Rectal smooth muscle tissue (tissue), 1 donor: ENCODE data around the gene CCM2.

ENCODE experiments used
- H3K27ac ChIP-seq: one replicate; pipeline ENCODE4 v1.7.0; 2013; ENCODE audit warnings: low read depth, low read length, inconsistent platforms
- H3K27me3 ChIP-seq: one replicate; pipeline ENCODE4 v1.7.0; 2013; ENCODE audit warnings: low read length; ENCODE audit not compliant: control insufficient read depth, insufficient read depth
- H3K36me3 ChIP-seq: one replicate; pipeline ENCODE4 v1.7.0; 2013; ENCODE audit warnings: low read length; ENCODE audit not compliant: control insufficient read depth, insufficient read depth
- H3K4me1 ChIP-seq: one replicate; pipeline ENCODE4 v1.7.0; 2013; ENCODE audit warnings: low read length; ENCODE audit not compliant: control insufficient read depth, insufficient read depth
- H3K4me3 ChIP-seq: one replicate; pipeline ENCODE4 v1.7.0; 2013; ENCODE audit warnings: low read length
- H3K9ac ChIP-seq: one replicate; pipeline ENCODE4 v1.7.0; 2013; ENCODE audit warnings: low read length

The CCM2 gene

DNA sequence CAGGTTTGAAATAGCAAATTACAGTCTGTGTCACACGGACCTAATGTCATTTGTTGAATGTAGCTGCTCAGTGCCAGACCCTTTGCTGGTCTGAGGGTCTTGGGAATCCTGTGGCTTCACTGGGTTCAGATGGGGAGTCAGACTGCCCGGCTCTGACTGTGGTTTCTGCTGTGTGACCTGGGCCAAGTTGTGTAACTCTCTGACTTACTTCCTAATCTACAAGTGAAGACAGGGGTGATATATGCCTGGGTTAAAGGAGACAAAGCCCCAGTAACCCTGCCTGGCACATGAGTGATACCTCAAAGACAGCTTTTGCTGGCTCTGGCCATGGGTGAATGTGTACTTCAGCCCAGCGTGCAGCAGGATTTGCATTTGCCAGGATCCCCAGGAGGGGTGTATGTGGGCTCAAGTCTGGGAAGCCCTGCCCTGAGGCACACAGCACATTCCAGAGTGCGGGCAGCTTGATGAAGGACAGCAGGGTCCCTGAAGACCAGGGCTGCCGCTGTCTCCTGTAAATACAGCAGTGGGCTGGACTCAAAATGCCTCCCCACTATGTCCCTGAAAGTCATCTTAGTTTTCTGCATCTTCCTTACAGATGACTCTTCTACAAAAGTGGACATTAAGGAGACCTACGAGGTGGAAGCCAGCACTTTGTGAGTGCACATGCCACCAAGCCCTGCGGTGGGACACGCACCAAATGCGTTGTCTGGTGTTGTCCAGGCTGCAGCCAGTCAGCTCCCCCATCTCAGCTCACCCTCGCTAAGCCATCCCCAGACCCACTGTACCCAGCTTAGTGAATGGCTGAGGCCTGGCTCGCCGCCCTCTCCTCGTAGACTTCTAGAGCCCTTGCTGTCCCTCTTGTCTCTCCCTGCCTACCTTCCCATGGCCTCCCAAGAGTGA is 72.4 kb downstream of the CCM2 start:
- Histone ChIP-seq H3K4me1 (no peaks in the 10 kb centered on the region), H3K4me3 (no peak overlapping the region), H3K9ac (no peak overlapping the region), H3K27ac (no peak overlapping the region), H3K36me3 (peaks cover 39% of the 10 kb centered on the region), H3K27me3 (no peaks in the 10 kb centered on the region)

DNA sequence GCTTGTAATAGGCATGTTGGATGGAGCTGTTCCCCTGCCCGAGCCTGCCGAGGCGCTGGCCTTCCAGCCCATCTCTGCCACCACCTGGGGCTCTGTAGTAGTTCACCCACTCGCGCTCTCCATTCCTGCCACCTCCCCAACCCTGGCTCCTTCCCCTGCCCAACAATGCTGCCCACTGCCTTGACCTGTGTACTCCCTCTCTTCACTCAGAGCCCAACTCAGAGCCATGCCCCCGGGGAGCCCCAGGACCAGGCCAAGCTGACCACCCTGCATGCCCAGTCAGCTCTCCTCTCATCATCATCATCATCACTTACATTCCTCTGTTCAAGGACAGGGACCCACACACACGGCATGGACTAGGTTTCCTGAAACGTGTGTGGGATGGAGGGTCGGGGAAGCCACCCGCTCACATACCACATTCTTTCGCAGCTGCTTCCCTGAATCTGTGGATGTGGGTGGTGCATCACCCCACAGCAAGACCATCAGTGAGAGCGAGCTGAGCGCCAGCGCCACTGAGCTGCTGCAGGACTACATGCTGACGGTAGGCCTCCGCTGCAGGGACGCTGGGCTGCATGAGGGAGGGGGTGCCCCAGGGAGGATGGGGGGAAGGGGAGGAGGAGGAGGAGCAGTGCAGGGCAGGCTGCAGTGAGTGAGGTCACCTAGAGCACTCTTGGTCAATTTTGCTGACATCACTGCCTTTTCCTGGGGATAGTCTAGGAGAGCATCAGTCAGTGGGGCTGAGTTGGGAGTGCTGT is 73.2 kb downstream of the CCM2 start:
- peaks cover 39% of the 10 kb centered on the region for H3K36me3 ChIP-seq

DNA sequence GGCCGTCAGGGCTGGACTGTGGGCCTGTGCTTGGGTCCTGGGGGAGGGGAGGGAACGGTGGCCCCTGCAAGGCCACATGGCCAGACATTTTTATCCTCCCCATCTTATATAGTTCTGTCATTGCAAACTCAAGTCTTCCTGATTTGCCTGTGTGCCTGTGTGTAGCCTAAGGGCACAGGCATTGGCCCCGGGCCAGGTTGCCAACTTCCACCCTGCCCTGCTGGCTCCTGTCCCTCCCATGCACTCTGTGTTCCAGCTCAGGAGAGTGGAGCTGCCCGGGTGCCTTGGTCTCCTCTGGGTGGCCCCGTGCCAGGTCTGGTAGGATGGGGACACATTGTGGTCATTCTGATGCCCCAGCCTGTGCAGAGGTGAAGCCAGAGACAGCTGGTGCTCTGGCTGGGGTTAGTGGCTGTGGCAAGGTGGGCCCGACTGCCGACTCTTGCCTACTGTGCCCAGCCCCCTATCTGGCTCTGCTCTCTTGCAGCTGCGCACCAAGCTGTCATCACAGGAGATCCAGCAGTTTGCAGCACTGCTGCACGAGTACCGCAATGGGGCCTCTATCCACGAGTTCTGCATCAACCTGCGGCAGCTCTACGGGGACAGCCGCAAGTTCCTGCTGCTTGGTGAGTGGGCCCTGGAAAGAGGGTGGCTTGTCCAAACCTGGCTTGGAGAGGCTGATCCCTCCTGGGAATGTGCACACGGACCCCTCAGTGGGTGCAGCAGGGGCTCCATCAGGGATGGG is 74.0 kb downstream of the CCM2 start:
- H3K27ac ChIP-seq, result no peak overlapping the region
- no peak overlapping the region for H3K4me3 ChIP-seq
- H3K36me3 ChIP-seq, result peaks cover 33% of the 10 kb centered on the region
- no peaks in the 10 kb centered on the region for H3K27me3 ChIP-seq
- no peak overlapping the region for H3K9ac ChIP-seq
- no peaks in the 10 kb centered on the region for H3K4me1 ChIP-seq

More for the DNA sequence above, 73.2 kb downstream of the CCM2 start:
- Histone ChIP-seq H3K27me3 (no peaks in the 10 kb centered on the region), H3K27ac (no peak overlapping the region), H3K4me1 (no peaks in the 10 kb centered on the region), H3K9ac (no peak overlapping the region), H3K4me3 (no peak overlapping the region)

- H3K4me1 ChIP-seq, result no peaks in the 10 kb centered on the region
- H3K9ac ChIP-seq, result no peak overlapping the region
- H3K36me3 ChIP-seq, result peaks cover 33% of the 10 kb centered on the region
- no peaks in the 10 kb centered on the region for H3K27me3 ChIP-seq
- H3K4me3 ChIP-seq, result no peak overlapping the region
- H3K27ac ChIP-seq, result no peak overlapping the region
Observed at GRCh38 chr7:45074528-45075354, 74.7 kb downstream of the CCM2 start.

DNA sequence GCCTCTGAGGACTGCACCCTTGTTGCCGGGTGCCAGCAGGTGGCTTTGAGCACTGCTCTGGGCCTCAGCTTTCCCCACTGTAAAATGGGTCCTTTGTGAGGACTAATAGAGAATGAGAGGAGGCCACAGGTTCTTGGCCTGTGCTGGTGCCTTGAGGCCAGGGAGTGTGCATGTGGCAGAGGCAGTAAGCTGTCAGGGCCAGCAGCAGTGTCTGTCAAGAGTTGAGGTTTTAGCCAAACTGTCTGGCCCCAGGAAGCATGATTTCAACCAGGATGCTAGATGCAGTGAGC is 75.3 kb downstream of the CCM2 start:
- no peaks in the 10 kb centered on the region for H3K27me3 ChIP-seq
- H3K4me3 ChIP-seq, result no peak overlapping the region
- H3K4me1 ChIP-seq, result no peaks in the 10 kb centered on the region
- no peak overlapping the region for H3K9ac ChIP-seq
- H3K36me3 ChIP-seq, result peaks cover 30% of the 10 kb centered on the region
- no peak overlapping the region for H3K27ac ChIP-seq

- no peak overlapping the region for H3K4me3 ChIP-seq
- no peak overlapping the region for H3K9ac ChIP-seq
- no peaks in the 10 kb centered on the region for H3K4me1 ChIP-seq
- H3K27ac ChIP-seq, result no peak overlapping the region
- H3K36me3 ChIP-seq, result peaks cover 27% of the 10 kb centered on the region
- no peaks in the 10 kb centered on the region for H3K27me3 ChIP-seq
Observed at GRCh38 chr7:45075871-45076796, 76.1 kb downstream of the CCM2 start.

DNA sequence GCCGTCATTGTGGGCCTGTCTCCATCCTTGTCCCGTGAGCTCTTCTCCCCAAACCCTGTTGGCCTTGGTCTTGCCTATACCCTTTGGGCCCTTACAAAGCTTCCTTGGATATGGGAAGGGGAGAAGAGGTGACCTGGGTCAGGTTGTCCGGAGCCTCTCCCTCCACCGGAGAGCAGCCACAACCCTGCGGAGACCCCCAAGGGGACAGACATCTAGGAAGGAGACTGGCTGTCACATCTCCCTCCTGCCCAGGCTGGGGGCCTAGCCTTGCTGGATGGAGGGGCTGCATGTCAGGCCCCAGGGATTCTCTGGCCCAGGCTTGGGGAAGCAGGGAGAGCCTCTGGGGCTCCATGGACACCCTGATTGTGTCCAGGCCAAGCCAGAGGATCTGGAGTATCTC is 76.9 kb downstream of the CCM2 start:
- Histone ChIP-seq H3K27me3 (no peaks in the 10 kb centered on the region), H3K36me3 (peaks cover 23% of the 10 kb centered on the region), H3K4me1 (no peaks in the 10 kb centered on the region), H3K27ac (no peak overlapping the region), H3K9ac (no peak overlapping the region), H3K4me3 (no peak overlapping the region)

GRCh38 chr7:45077579-45077978 is 77.6 kb downstream of the CCM2 start:
- Histone ChIP-seq H3K9ac (no peak overlapping the region), H3K36me3 (peaks cover 23% of the 10 kb centered on the region), H3K27ac (no peak overlapping the region), H3K4me3 (no peak overlapping the region), H3K4me1 (no peaks in the 10 kb centered on the region), H3K27me3 (no peaks in the 10 kb centered on the region)

- H3K27me3 ChIP-seq, result no peaks in the 10 kb centered on the region
- H3K36me3 ChIP-seq, result peaks cover 22% of the 10 kb centered on the region
- H3K4me1 ChIP-seq, result no peaks in the 10 kb centered on the region
- no peak overlapping the region for H3K27ac ChIP-seq
- H3K4me3 ChIP-seq, result no peak overlapping the region
- no peak overlapping the region for H3K9ac ChIP-seq
Observed at GRCh38 chr7:45078125-45078681, 78.2 kb downstream of the CCM2 start.

DNA sequence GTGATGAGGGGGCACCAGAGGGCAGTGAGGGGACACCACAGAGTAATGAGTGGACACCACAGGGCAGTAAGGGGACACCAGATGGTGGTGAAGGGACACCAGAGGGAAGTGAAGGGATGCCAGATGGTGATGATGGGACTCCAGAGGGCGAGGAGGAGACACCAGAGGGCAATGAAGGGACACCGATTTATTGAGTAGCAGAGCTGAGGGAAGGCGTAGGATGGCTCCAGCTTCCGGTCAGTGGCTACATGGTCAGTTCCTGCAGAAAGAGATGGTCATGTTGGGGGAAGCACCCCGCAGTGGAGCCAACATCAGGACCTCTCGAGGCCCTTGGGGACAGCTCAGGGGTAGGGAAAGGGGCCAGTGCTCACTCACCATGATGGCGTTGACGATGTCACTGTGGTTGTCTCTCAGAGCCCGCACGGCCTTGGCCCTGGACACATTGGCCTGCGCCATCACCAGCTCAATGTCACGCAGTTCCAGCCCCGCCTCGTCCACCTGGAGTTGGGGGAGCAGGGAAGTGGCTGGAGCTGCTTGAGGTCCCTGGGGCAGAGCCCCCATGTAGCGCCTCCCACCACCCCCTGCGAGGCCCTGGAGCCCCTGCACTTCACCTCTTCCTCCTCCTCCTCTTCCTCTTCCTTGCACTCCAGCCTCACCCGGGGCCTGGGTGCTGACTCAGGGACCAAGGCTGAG is 80.4 kb downstream of the CCM2 start:
- peaks cover 10% of the 10 kb centered on the region for H3K36me3 ChIP-seq

More for the DNA sequence above, 80.4 kb downstream of the CCM2 start:
- H3K4me3 ChIP-seq, result no peak overlapping the region
- H3K4me1 ChIP-seq, result no peaks in the 10 kb centered on the region
- no peak overlapping the region for H3K27ac ChIP-seq
- no peaks in the 10 kb centered on the region for H3K27me3 ChIP-seq
- no peak overlapping the region for H3K9ac ChIP-seq
